GM18505 (cell line): Measurements from ENCODE around the gene ADAMTSL5.

ENCODE experiments used
- ATAC-seq: cut with Tn5 transposase; IDR thresholded peaks from one replicate; pipeline ENCODE4 v1.9.1; 2021; ENCODE audit not compliant: unreplicated experiment
- POLR2A ChIP-seq: IDR thresholded peaks from 4 replicates; pipeline ENCODE4 v1.6.1; 2011; ENCODE audit warnings: borderline replicate concordance; ENCODE audit not compliant: insufficient read depth, insufficient read length; ENCODE audit errors: extremely low read depth

ADAMTSL5 gene

DNA sequence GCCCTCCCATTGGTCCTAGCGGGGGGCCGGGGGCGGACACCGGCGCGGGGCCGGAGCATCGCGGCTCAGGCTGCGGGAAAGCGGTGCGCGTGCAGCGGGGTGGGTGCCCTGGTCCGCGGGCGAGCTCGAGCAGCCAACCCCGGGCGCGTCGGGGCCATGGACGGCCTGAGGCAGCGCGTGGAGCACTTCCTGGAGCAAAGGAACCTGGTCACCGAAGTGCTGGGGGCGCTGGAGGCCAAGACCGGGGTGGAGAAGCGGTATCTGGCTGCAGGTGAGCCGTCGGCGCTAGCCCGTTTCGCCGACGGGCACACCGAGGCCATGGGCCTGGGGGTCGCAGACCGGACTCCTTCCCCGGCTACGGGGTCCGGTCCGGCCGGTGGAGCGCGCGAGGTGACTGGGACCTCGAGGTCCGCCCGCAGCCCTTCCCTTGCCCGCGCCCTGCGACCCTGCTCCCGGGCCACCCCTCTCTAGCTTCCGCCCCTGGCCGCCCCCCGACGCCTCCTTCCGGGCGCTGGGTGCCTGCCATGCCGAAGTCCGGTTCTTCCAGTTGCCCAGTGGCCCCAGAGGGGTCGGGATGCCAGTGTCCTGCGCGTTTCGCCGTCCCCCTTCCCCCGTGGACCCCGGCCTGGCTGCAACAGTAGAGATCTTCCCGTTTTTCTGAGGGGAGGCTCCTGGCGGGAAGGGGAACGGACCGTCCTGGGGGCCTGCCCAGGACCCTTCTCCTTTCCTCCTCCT lies 21.5 kb downstream of the ADAMTSL5 start, which contains the start of gene REEP6:
Gene REEP6, plus strand, starts transcription at position 68 of the 735 bp plus-strand sequence. Its CDS starts 89 bp downstream, at position 157.
- ATAC-seq = no peak
- no peak for TF ChIP-seq POLR2A

DNA sequence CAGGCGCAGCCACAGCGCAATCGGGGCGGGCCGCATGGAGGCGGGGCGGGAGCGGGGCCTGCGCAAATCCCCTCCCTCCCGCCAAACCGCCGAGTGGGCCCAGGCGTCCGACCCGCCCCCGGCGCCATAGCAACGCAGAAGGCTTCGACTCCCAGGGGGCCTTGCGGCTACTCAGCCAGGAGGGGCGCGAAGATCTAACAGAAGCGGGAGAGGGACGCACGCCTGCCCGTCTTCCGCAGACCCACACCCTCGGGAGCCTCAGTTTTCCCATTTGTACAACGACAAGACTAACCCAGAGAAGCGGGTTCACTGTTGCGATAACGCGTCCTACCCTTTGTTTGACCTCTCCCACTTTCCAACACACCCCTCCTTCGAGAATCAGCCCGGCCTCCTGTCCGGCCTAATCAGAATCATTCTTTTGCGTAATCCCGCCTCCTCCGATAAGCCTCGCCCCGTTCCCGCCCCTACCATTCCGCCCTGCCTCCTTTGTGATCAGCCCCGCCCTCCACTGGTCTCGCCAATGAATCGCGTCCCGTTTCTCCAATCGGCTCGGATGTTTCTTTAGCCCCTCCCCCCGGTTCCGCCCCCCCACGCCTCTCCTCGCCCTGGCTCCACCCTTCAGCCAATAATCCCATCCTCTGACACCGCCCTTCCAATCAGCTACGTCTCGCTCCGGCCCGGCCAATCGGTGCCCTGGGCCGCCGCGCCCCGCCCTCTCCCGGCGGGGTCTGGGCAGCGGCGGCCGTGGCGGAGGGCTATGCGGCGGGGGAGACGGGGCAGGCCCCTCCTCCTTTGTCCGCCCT lies 22.3 kb downstream of the ADAMTSL5 start, which contains the start of gene PCSK4:
Gene PCSK4, minus strand, starts transcription at position 40 of the 803 bp plus-strand sequence. Its CDS starts 4 bp downstream, at position 36.
- ATAC-seq = peak; percentile 72
- no peak for TF ChIP-seq POLR2A

DNA sequence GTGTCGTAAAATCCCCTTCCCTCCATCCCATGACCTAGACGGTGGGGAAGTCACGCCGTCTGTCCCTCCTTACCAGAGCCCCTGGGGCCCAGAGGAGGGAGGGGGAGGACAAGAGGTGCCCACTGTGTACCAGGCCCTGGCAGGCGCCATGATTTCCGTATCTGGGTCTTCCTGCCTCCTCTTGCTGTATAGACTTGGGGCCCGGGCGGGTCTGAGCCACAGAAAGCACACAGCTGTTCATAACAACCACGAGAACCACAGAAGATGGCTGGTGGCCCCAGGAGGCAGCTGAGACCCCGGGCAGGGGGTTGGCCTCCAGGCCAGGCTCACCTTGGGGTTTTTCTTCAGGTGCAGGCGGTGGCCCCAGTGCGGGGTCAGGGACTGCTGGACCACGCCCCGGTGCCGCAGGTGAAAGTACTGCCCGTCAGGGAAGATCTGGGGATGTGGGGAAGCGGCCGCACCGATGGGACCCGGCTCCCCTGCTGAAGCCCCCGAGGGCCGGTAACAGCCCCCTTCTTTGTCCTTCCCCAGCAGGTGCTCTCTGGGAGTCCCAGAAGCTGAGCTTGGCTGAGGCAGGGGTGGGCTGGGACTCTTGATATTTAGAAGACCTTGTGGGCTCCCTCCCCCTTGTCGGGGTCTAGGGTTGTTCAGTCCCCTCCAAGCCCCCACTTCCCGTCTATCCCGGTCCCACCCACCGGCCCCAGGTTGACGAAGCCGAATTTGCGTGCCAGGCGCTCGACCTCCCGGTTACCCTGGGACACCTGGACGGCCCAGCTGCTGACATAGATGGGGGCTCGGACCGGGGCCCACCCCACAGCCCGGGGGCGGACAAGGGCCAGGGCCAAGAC lies 23.1 kb downstream of the ADAMTSL5 start:
- no peak for ATAC-seq

DNA sequence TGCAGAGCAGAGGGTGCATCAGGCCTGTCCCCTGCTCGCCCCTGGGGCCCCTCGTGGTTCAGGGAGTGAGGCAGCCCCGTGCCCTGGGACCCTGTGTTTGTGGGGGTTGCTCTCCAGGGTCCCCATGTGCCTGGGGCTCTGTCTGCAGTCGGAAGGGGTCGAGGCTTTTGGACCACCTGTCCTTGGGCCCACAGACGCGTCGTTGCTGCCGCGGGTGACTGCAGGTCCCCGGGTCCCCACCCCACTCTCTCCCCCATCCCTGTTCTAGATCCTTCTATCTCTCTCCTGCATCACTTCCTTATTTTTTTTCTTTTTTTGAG lies 24.6 kb downstream of the ADAMTSL5 start:
- no peak for ATAC-seq
- TF ChIP-seq POLR2A = no peak

More for the DNA sequence above, 23.1 kb downstream of the ADAMTSL5 start:
- TF ChIP-seq POLR2A = no peak

DNA sequence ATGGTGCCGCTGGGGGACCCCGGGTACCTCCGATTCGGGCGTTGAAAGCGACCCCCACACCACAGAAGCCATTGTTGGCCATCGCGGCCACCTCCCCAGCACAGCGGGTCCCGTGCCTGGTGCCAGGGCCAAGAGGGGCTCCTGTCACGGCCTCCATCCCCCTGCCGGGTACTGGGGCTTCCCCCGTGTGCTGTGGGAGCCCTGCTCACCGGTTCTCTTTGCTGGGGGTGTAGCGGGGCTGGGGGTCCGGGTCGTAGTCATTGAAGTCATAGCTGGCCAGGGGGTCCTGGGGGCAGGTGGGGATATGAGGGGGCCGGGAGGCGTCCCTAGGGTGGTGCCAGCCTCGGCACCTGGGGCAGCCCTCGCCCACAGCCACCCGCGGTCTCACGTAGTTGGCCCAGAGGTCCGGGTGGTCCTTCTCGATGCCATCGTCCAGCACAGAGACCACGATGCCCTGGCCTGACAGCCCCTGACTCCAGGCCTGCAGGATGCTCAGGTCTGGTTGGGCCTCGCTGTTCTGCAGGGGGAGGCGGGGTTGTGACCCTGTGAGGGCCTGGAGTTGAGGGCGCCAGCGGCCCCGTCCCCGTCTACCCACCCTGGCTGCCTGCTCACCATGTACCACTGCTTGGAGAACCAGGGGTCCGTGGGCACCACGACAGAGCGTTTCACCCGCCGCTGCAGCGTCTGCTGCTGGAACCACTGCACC lies 25.1 kb downstream of the ADAMTSL5 start:
- ATAC-seq = no peak
- TF ChIP-seq POLR2A = no peak

DNA sequence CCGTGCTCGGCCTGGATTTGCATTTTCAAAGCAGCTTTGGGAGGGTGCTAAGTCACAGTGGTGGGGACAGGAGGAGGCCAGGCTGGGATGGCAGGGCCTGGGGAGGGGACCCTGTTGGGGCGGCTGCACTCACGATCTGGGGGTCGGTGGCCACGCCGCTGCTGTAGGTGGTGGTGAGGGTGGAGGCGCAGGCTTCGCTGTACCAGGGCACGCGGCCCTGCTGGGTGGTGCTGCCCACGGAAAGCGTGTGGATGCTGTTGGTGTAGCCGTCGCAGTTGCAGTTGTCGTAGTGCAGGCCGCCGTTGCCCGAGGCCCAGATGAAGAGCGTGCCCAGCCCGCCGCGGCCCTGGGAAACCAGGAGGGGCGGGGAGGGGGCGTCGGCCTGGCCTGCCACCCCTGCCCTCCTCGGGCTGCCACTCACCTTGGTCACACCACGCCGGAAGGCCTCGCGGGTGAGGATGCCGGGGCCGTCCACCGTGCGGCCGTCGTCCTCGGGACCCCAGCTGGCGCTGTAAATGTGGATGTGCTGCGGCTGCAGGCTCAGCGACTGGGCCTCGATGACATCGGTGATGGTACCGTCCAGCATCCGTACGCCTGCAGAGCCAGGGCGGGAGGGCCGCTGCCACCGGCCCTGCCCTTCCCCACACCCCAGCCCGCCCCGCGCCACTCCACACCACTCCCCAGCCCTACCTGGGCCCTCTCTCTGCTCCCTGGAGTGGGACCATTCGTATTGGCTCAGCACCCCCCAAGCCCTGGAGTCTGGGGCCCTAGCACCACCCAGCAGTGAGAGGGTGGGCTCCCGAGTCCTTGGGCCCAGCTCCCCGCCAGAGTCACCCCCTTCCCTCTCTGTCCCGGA lies 25.9 kb downstream of the ADAMTSL5 start:
- TF ChIP-seq POLR2A = no peak
- ATAC-seq = no peak

DNA sequence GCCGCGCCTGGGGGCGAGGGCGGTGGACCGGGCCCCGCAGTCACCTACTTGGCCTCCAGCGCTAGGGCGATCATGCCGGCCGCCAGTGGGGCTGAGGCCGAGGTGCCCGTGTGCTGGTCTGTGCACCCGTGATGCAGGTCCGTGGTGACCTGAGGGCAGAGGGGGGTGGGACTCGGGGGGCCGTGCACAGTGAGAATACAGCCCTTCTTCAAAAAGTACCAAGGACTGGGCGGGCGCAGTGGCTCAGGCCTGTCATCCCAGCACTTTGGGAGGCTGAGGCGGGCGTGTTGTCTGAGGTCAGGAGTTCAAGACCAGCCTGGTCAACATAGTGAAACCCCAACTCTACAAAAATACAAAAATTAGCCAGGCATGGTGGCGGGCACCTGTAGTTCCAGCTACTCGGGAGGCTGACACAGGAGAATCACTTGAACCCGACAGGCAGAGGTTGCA lies 28.8 kb downstream of the ADAMTSL5 start:
- no peak for ATAC-seq
- no peak for TF ChIP-seq POLR2A

DNA sequence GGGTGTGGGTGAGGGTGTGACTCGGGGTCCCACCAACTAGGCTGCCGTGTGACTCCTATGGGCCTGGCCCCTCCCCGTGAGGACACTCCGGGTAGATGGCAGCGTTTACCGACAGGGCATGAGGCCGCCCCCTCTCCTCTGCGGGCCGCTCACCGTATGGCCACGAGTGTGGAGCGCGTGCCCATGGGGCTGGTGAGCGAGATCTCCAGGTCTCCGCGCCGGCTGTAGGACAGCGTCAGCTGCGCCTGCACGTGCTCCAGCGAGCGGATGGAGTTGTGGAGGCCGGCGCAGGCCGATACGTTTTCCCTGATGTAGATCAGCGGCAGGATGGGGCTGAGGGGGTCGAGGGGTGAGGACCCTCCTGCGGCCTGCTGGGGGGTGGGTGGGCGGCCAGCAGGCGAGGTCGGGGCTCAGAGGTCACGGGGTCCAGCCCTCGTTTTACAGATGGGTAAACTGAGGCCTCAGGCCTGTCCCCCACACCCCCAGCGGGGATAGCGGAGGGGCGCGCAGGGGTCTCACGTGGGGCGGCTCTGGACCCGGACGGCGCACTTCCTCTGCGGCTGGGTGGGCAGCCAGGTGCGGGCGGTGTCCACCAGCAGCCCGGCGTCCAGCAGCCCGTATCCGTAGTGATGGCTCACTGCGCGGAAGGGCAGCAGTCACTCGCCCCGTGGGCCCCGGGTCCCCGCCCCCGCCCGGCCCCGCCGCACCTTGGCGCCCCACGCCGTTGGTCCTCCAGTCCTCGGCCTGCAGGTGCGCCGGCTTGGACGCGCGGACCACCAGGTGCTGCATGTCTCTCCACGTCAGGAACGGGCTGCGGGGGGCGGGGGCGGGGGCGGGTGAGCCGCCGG lies 29.5 kb downstream of the ADAMTSL5 start:
- no peak for ATAC-seq
- TF ChIP-seq POLR2A = no peak

DNA sequence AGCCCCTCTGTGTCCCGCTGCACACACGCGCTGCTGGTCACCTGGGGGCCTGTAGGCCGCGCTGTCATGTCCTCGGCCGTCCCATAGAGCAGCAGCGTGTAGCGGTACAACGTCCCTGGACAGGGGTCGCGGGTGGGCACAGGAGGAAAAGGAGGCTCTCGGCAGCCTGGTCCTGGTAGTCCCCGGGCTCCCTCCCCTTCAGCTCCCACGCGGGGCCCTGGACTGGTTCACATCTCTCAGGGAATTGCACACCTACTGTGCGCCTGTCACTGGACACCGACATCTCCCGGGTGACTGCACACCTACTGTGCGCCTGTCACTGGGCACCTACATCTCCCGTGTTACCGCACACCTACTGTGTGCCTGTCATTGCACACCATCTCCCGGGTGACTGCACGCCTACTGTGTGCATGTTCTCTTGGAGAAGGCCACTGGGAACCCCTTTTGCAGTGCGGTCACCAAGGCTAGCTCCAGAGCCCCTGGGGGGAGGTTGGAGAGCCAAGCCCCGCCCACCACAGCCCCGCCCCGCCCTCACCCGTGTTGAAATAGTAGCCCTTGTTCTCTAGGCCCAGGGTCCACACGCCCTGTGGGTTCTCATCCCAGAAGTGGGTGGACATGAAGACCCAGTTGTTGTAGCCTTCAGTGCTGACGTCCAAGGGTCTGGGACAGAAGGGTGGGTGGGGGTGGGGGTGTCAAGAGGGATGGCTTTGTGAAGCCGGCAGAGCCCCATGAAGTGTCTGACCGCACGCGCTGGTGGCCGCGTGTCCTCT lies 30.3 kb downstream of the ADAMTSL5 start:
- no peak for ATAC-seq
- TF ChIP-seq POLR2A = no peak

DNA sequence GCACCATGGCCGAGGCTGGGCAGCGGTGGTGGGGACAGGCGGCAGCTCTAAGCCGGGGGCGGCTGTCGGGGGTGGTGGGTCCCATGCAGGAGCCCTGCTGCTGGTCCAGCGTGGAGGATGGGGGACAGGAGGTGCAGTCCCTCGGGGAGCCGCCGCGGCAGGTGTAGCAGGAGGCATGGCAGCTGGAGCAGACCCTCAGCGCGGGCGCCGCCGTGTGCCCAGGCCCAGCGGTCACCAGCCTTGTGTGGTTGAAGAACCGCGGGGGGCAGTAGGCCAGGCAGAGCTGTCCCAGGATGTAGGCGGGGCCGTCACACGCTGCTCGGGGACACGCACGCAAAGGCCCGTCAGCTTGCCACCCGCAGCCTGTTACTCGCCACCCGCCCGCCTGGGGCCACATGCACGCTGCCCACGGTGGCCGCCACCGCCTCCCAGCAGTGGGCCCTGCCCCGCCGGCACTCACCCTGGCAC lies 30.9 kb downstream of the ADAMTSL5 start:
- TF ChIP-seq POLR2A = no peak
- no peak for ATAC-seq
